BLaER1 (cell line): ENCODE measurements around the gene CHD9.
"Not testable (repeated sequence)": the region's sequence is repeated elsewhere in the genome, so short reads cannot be mapped to it uniquely, and the experiment has no call there.

Experiments
- H3K27ac ChIP-seq: shearing (Covaris generic); formaldehyde crosslinking; 2 replicates; pipeline ENCODE4 v1.8.1; 2022
- H3K27me3 ChIP-seq: shearing (Covaris generic); formaldehyde crosslinking; 2 replicates; pipeline ENCODE4 v1.8.1; 2022
- H3K36me3 ChIP-seq: shearing (Covaris generic); formaldehyde crosslinking; 2 replicates; pipeline ENCODE4 v1.8.1; 2022
- H3K4me1 ChIP-seq: shearing (Covaris generic); formaldehyde crosslinking; 2 replicates; pipeline ENCODE4 v1.8.1; 2022
- H3K4me2 ChIP-seq: shearing (Covaris generic); formaldehyde crosslinking; 2 replicates; pipeline ENCODE4 v1.8.1; 2022
- H3K4me3 ChIP-seq: shearing (Covaris generic); formaldehyde crosslinking; 2 replicates; pipeline ENCODE4 v1.8.1; 2022
- H3K9ac ChIP-seq: shearing (Covaris generic); formaldehyde crosslinking; 2 replicates; pipeline ENCODE4 v1.8.1; 2022
- H3K9me3 ChIP-seq: shearing (Covaris generic); formaldehyde crosslinking; 2 replicates; pipeline ENCODE4 v1.8.1; 2022
- H4K20me1 ChIP-seq: shearing (Covaris generic); formaldehyde crosslinking; 2 replicates; pipeline ENCODE4 v1.8.1; 2022
- Cebpa-rat ChIP-seq: shearing (Covaris generic); IDR thresholded peaks from 2 replicates; pipeline ENCODE4 v1.8.1; 2022

CHD9 gene

DNA sequence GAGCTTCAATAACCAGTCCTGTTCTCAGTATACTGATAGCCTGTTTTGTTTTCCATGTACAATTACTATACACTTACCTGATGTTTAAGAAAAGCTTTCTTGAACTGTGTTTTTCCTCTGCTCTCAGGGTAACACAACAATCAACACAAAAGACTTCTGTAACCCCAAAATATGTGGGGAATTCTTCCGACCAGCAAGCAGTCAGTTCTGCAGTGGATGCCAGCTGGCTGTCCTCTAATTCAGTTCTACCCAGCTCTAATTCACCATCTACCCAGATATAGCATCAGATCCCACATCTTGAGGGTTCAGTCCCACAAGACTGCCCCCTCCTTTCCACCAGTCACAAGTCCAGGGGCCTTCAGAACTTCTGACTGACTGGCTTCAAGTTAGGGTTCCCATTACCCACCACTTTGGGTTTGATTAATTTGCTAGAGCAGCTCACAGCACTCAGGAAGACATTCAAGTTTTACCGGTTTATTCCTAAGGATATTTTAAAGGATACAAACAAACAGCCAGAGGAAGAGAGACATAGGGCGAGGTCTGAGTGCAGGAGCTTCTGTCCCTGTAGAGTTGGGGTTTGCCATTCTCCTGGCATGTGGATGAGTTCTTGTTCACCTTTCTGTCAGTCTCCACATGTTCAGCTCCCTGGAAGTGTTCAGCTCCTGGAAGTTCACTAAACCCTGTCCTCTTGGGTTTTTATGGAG lies 178.2 kb downstream of the CHD9 start:
- no peak overlapping the region for H3K4me3 ChIP-seq
- H4K20me1 ChIP-seq = peaks cover 26% of the 10 kb centered on the region; the same call in 1 of the 2 replicates
- H3K9ac ChIP-seq = no peak overlapping the region
- no peaks in the 10 kb centered on the region for H3K27me3 ChIP-seq
- TF ChIP-seq Cebpa-rat = no peak
- H3K36me3 ChIP-seq = peaks cover 92% of the 10 kb centered on the region
- H3K4me1 ChIP-seq = no peaks in the 10 kb centered on the region
- H3K4me2 ChIP-seq = no peak overlapping the region
- H3K9me3 ChIP-seq = no peaks in the 10 kb centered on the region
- no peak overlapping the region for H3K27ac ChIP-seq

DNA sequence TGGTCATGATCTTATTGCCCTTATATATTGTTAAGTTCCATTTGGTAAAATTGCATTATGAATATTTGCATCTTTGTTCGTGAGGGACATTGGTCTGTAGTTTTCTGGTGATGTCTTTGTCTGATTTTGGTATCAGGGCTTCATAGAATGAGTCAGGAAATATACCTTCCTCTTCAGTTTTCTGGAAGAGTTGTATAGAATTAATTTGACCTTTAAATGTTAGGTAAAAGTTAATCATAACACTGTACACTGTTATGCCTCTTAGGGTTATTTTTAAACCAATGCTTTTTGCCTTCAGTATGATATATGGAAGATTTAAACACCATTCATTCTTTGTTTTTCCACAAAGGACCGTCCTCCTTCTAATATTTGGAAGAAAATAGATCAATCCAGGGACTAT lies 180.0 kb downstream of the CHD9 start:
- H3K27ac ChIP-seq = no peak overlapping the region

GRCh38 chr16:53235851-53236250 lies 181.1 kb downstream of the CHD9 start:
- H3K36me3 ChIP-seq = peaks cover 85% of the 10 kb centered on the region
- no peak overlapping the region for H3K4me3 ChIP-seq
- TF ChIP-seq Cebpa-rat = no peak
- H3K4me1 ChIP-seq = no peaks in the 10 kb centered on the region
- H3K9ac ChIP-seq = no peak overlapping the region
- no peak overlapping the region for H3K4me2 ChIP-seq
- no peaks in the 10 kb centered on the region for H3K9me3 ChIP-seq
- no peak overlapping the region for H3K27ac ChIP-seq
- peaks cover 41% of the 10 kb centered on the region; the same call in 1 of the 2 replicates for H4K20me1 ChIP-seq
- H3K27me3 ChIP-seq = no peaks in the 10 kb centered on the region

More for the DNA sequence above, 180.0 kb downstream of the CHD9 start:
- Histone ChIP-seq H4K20me1 (peaks cover 38% of the 10 kb centered on the region; the same call in 1 of the 2 replicates), H3K4me3 (no peak overlapping the region), H3K4me2 (no peak overlapping the region), H3K27me3 (no peaks in the 10 kb centered on the region), H3K36me3 (peaks cover 91% of the 10 kb centered on the region), H3K9ac (no peak overlapping the region), H3K4me1 (no peaks in the 10 kb centered on the region), H3K9me3 (no peaks in the 10 kb centered on the region)
- no peak for TF ChIP-seq Cebpa-rat

DNA sequence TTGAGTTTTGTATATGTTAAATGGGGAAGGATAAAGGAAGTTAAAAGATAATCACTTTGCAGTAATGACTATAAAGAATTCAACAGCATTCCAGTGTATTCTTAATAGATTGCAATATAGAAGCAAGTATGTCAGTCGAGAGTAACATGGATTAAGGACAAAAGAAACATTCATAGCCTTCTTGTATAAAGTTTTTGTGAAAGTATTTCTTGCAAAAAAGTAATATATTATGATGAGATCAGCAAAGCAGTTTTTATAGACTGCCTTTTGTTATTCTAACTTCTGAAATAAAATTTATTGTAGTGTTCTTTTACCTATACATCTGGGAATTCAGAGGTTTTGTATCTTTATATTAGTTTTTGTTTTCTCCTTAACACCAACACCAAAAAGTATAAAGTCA lies 194.5 kb downstream of the CHD9 start:
- no peak for TF ChIP-seq Cebpa-rat
- H3K4me2 ChIP-seq = no peak overlapping the region
- H3K27me3 ChIP-seq = no peaks in the 10 kb centered on the region
- H4K20me1 ChIP-seq = no peaks in the 10 kb centered on the region
- H3K4me3 ChIP-seq = no peak overlapping the region
- H3K4me1 ChIP-seq = no peaks in the 10 kb centered on the region
- H3K36me3 ChIP-seq = peaks cover 94% of the 10 kb centered on the region
- H3K9me3 ChIP-seq = peaks cover 13% of the 10 kb centered on the region
- H3K27ac ChIP-seq = no peak overlapping the region
- no peak overlapping the region for H3K9ac ChIP-seq

- Histone ChIP-seq H4K20me1 (no peaks in the 10 kb centered on the region), H3K4me1 (no peaks in the 10 kb centered on the region), H3K36me3 (peaks cover 93% of the 10 kb centered on the region), H3K4me2 (no peak overlapping the region), H3K27ac (no peak overlapping the region), H3K9ac (no peak overlapping the region), H3K27me3 (no peaks in the 10 kb centered on the region), H3K4me3 (no peak overlapping the region), H3K9me3 (peaks cover 5% of the 10 kb centered on the region)
- TF ChIP-seq Cebpa-rat = no peak
Observed at GRCh38 chr16:53257001-53257400, 202.2 kb downstream of the CHD9 start.

- no peaks in the 10 kb centered on the region for H4K20me1 ChIP-seq
- H3K27me3 ChIP-seq = no peaks in the 10 kb centered on the region
- peak; percentile 11; the same call in 1 of the 2 replicates for TF ChIP-seq Cebpa-rat
- no peak overlapping the region for H3K4me2 ChIP-seq
- no peak overlapping the region for H3K9ac ChIP-seq
- H3K4me3 ChIP-seq = no peak overlapping the region
- H3K9me3 ChIP-seq = 0 out of 2 replicates have a peak, but pooled peaks cover 3% of the 10 kb centered on the region
- no peak overlapping the region for H3K27ac ChIP-seq
- no peaks in the 10 kb centered on the region for H3K4me1 ChIP-seq
- H3K36me3 ChIP-seq = peaks cover 82% of the 10 kb centered on the region
Observed at GRCh38 chr16:53258809-53259208, 204.0 kb downstream of the CHD9 start.

DNA sequence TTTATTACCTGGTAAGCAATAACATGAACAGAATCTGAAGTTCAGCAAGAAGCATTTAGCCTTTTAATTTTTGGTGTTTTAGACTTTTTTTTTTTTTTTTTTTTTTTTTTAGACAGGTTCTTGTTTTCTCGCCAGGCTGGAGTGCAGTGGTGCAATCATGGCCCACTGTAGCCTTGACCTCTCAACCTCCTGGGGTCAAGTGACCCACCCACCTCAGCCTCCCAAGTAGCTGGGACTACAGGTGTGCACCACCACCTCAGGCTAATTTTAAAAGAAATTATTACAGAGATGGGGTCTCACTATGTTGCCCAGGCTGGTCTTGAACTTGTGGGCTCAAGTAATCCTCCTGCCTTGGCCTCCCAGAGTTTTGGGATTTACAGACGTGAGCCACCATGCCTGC lies 206.5 kb downstream of the CHD9 start:
- Histone ChIP-seq H3K9me3 (0 out of 2 replicates have a peak, but pooled peaks cover 3% of the 10 kb centered on the region), H4K20me1 (no peaks in the 10 kb centered on the region), H3K27me3 (no peaks in the 10 kb centered on the region), H3K36me3 (peaks cover 71% of the 10 kb centered on the region), H3K4me1 (no peaks in the 10 kb centered on the region), H3K4me3 (no peak overlapping the region), H3K9ac (no peak overlapping the region), H3K4me2 (no peak overlapping the region), H3K27ac (no peak overlapping the region)
- no peak for TF ChIP-seq Cebpa-rat

GRCh38 chr16:53262645-53263044 lies 207.9 kb downstream of the CHD9 start:
- Histone ChIP-seq H3K4me2 (no peak overlapping the region), H3K36me3 (peaks cover 66% of the 10 kb centered on the region)

GRCh38 chr16:53266156-53266555 lies 211.4 kb downstream of the CHD9 start:
- Histone ChIP-seq H3K9ac (no peak overlapping the region), H3K27me3 (no peaks in the 10 kb centered on the region), H3K4me2 (no peak overlapping the region), H3K9me3 (no peaks in the 10 kb centered on the region), H3K4me3 (no peak overlapping the region), H3K36me3 (peaks cover 70% of the 10 kb centered on the region), H4K20me1 (peaks cover 6% of the 10 kb centered on the region; the same call in 1 of the 2 replicates), H3K4me1 (no peaks in the 10 kb centered on the region), H3K27ac (no peak overlapping the region)
- no peak for TF ChIP-seq Cebpa-rat

More at GRCh38 chr16:53262645-53263044, 207.9 kb downstream of the CHD9 start:
- H3K9ac ChIP-seq = no peak overlapping the region
- H3K4me3 ChIP-seq = no peak overlapping the region
- H4K20me1 ChIP-seq = no peaks in the 10 kb centered on the region
- 0 out of 2 replicates have a peak, but pooled peaks cover 3% of the 10 kb centered on the region for H3K9me3 ChIP-seq
- no peak overlapping the region for H3K27ac ChIP-seq
- no peaks in the 10 kb centered on the region for H3K27me3 ChIP-seq
- TF ChIP-seq Cebpa-rat = no peak
- H3K4me1 ChIP-seq = no peaks in the 10 kb centered on the region

DNA sequence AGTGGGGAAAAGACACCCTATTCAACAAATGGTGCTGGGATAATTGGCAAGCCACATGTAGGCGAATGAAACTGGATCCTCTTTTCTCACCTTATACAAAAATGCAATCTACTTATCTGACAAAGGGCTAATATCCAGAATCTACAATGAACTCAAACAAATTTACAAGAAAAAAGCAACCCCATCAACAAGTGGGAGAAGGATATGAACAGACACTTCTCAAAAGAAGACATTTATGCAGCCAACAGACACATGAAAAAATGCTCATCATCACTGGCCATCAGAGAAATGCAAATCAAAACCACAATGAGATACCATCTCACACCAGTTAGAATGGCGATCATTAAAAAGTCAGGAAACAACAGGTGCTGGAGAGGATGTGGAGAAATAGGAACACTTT lies 223.7 kb downstream of the CHD9 start:
- H3K9ac ChIP-seq, H3K4me3 ChIP-seq, H3K27ac ChIP-seq, H3K4me2 ChIP-seq, H3K27me3 ChIP-seq: not testable (repeated sequence)
- Histone ChIP-seq H3K9me3 (peaks cover 25% of the 10 kb centered on the region), H3K36me3 (peaks cover 88% of the 10 kb centered on the region), H4K20me1 (peaks cover 30% of the 10 kb centered on the region), H3K4me1 (peaks cover 15% of the 10 kb centered on the region; the same call in 1 of the 2 replicates)

DNA sequence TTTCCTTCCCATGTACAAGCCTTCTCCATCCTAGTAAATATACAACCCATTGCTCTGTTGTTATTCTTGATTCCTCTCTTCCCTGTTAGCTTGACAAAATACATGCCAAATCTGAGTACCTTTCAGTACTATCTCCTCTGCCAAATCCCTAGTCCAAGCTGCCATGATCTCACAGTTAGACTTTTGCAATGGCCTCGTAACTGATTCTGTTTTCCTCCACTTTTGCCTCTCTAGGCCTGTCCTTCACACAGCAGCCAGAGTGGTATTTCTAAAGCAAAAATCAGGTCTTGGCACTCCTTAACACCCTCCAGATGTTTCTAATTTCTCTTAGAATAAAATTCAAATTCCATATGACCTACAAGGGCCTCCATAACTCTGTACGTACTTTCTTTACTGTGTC lies 226.5 kb downstream of the CHD9 start:
- H4K20me1 ChIP-seq = peaks cover 36% of the 10 kb centered on the region
- TF ChIP-seq Cebpa-rat = no peak
- H3K4me1 ChIP-seq = peaks cover 15% of the 10 kb centered on the region; the same call in 1 of the 2 replicates
- peaks cover 21% of the 10 kb centered on the region for H3K9me3 ChIP-seq
- peaks cover 77% of the 10 kb centered on the region for H3K36me3 ChIP-seq
- H3K27ac ChIP-seq = no peak overlapping the region
- H3K4me2 ChIP-seq = no peak overlapping the region
- H3K4me3 ChIP-seq = no peak overlapping the region
- H3K9ac ChIP-seq = no peak overlapping the region
- H3K27me3 ChIP-seq = no peaks in the 10 kb centered on the region
